ENCODE results near the gene ATRNL1.
A peak's percentile ranks its signal among the peaks of the same experiment; 100 is the strongest.
"Not testable (repeated sequence)": the region's sequence is repeated elsewhere in the genome, so short reads cannot be mapped to it uniquely, and the experiment has no call there.

The ATRNL1 gene

DNA sequence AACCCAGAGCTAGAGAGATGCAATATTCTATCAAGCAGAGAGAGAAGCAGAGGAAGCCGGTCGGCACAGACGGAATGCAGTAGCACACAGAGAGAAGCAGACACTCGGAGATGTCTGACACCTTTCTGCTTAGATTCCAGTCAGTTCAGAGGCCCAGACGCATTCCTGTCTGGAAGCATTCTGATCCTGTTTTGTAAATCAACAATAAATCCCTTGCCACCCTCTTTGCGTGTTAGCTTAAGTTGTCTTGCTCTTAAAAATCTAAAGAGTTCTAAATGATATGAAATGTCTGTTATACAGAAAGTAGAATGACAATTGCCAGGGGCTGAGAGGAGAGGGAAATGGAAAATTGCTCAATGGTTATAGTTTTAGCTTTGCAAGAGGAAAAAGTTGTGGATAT is 27.4 kb upstream of the ATRNL1 start:
- no peak overlapping the region for H3K4me3 Mint-ChIP-seq
- H3K27ac Mint-ChIP-seq, result no peak overlapping the region
- ATAC-seq, result no peak
- no peaks in the 10 kb centered on the region for H3K4me1 Mint-ChIP-seq
- H3K9me3 Mint-ChIP-seq, result no peaks in the 10 kb centered on the region
- H3K36me3 Mint-ChIP-seq, result no peaks in the 10 kb centered on the region
- DNase-seq (ENCODE audit: low spot score in 2 of 2), result no peak

DNA sequence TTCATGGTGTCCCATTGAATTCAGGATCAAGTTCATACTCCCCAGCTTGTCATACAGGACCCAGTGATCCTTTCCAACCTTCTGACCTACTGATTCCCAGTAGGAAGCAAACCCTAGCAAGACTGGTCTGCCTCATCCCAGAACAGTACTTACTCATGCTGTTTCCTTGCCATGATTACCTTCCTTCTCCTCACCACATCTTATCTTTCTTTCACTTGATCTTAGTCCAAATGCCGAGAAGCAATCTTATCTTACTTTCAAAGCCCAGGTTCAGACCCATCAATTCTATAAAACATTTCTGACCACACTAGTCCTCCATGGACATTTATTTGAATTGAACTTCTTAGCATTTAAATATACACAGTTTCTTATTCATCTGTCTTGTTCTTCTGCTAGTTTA is 26.6 kb upstream of the ATRNL1 start:
- DNase-seq (ENCODE audit: low spot score in 2 of 2), result no peak
- H3K27ac Mint-ChIP-seq, result no peak overlapping the region
- no peak overlapping the region for H3K4me3 Mint-ChIP-seq
- no peaks in the 10 kb centered on the region for H3K36me3 Mint-ChIP-seq
- no peaks in the 10 kb centered on the region for H3K4me1 Mint-ChIP-seq
- no peak for ATAC-seq
- H3K9me3 Mint-ChIP-seq, result no peaks in the 10 kb centered on the region

DNA sequence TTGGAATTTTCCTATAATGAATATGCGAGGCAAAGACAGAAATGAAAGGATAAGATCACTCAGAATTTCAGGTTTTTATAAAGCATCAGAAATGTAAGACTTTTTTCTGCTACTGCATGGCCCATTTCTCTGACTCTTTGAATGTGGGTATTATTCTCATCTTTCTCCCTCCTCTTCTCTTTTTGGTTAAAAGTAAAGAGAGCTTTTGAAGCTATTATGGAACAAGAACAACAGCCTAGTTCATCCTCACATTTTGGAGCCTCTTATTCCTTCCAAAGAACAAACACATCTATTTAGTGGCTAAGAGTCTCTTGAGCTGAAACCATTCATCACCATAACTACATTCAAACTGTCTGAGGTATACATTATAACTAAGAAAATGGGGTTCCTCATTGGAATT is 19.4 kb upstream of the ATRNL1 start:
- H3K27ac Mint-ChIP-seq, result no peak overlapping the region
- DNase-seq (ENCODE audit: low spot score in 2 of 2) (no peak), ATAC-seq (no peak)
- H3K4me3 Mint-ChIP-seq, result no peak overlapping the region
- H3K9me3 Mint-ChIP-seq, result no peaks in the 10 kb centered on the region
- H3K4me1 Mint-ChIP-seq, result no peaks in the 10 kb centered on the region
- no peaks in the 10 kb centered on the region for H3K36me3 Mint-ChIP-seq

DNA sequence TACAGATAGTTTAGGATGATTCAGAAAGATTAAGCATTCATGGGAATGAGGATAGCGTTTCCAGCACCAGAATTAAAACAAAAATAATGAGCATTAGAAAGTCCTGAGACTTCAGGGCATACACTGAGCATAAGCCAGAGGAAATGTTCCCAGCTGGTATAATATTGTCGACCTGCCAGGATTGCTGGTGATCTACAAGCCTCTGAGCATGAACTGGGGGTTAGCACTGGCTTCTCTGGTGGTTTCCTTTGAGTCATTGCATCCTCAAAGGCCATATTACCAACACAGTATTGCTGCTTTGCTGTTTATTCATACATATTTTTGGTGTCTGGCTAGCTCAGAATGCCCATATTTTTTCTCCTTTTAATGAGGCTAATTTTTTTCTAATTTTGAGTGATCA is 10.7 kb upstream of the ATRNL1 start:
- H3K36me3 Mint-ChIP-seq, result no peaks in the 10 kb centered on the region
- peaks cover 11% of the 10 kb centered on the region for H3K9me3 Mint-ChIP-seq
- ATAC-seq (no peak), DNase-seq (ENCODE audit: low spot score in 2 of 2) (no peak)
- no peak overlapping the region for H3K27ac Mint-ChIP-seq
- H3K4me3 Mint-ChIP-seq, result no peak overlapping the region
- no peaks in the 10 kb centered on the region for H3K4me1 Mint-ChIP-seq

DNA sequence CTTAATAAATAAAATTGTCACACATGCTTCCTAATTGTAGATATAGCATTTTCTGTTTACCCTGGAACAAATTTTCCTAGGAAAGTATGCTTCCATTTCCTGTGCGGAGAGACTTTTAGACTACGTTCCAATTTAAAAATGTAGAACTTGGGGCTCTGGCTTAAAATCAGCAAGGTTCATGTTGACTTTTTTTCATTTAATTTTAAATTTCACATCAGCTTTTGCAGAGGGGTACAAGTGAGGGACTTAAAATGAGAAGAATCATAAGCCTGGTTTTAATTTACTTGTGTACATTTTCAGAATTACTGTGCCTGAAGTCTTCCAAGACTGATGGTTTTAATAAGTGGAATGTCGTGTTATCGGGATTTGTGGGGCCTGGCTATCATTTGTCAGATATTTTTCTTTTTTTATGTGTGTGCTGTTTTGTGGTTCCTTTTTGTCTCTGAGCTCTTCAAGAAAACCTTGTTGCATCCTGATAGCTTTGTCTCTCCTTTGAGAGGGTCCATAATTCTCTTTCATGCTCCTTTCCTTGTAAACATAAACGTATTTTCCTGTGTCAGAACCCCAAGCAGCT is 8.8 kb upstream of the ATRNL1 start:
- Mint-ChIP-seq H3K4me3 (no peak overlapping the region), H3K36me3 (no peaks in the 10 kb centered on the region), H3K9me3 (peaks cover 10% of the 10 kb centered on the region), H3K27ac (no peak overlapping the region), H3K4me1 (no peaks in the 10 kb centered on the region)
- DNase-seq (ENCODE audit: low spot score in 2 of 2), result no peak
- ATAC-seq, result no peak

DNA sequence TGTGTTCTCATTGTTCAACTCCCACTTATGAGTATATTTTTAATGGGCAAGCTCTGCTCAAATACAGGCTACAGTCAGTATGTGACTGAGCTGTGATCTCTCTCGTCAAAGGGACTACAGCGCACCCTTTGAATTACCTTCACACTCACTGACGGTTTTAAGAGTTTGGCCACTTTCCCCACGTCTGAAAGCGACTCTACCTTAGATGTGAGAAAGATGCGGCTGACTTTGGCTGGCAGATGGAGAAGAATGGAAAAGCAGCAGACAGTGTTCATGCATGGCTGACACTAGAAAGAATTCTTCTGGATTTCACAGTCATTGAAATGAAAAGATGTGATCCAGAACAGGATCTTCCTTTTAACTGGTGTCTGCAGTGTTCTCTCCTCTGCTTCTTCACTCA is 2.0 kb upstream of the ATRNL1 start:
- no peak overlapping the region for H3K27ac Mint-ChIP-seq
- no peak overlapping the region for H3K4me3 Mint-ChIP-seq
- no peaks in the 10 kb centered on the region for H3K36me3 Mint-ChIP-seq
- no peak for DNase-seq (ENCODE audit: low spot score in 2 of 2)
- peaks cover 11% of the 10 kb centered on the region for H3K4me1 Mint-ChIP-seq
- H3K9me3 Mint-ChIP-seq, result peaks cover 4% of the 10 kb centered on the region
- no peak for ATAC-seq

DNA sequence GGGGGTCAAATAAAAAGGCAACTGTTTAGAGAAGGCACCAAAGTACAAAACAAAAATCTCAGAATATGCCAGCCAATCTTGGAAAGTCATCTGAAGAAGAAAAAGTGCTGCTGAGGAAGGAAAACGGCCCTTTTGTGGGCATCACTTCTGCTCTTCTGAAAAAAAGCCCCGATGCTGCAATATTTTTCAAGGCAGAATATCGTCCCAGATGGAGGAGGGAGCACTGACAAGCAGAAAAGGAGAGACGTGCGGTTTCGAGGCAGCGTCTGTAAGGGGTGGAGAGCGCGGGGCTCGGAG is 959 bp upstream of the ATRNL1 start:
- Mint-ChIP-seq H3K36me3 (no peaks in the 10 kb centered on the region), H3K4me3 (peak overlapping the region; percentile 70), H3K9me3 (peaks cover 4% of the 10 kb centered on the region), H3K4me1 (peaks cover 11% of the 10 kb centered on the region), H3K27ac (no peak overlapping the region)
- ATAC-seq (no peak), DNase-seq (ENCODE audit: low spot score in 2 of 2) (no peak)

DNA sequence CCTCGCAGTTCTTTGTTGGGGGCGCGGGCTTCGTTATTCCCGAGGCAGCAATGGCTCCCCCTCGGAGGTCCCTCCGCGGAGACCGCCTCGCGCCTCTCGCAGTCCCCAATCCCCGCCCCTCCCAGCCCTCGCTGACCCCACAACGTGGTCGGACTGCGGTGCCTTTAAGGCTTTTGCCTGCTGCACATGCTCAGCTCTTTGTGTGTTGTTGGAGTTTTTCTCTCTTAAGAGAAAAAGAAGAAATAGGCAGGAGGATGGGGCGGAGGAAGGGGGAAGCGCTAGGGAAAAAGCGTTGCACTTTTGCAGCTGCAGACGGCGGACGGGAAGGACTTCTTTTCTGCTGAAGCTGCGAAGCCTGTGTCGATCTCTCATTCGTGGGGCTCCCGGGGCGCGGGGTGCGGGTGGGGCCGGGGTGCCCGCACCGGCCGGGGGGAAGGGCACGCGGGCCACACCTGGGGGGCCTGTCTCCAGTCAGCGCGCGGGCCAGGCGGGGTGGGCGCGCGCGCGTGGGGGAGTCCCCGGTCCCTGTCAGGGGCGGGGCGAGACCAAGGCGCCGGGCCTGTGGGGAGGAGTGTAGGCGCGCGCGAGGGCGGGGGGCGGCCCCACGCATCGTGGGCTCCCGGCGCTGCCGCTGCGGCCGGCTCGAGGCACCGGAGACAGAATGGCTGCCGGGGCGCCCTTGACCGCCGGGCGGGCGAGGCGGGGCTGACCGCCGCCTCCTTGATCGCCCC is 445 bp upstream of the ATRNL1 start:
- Mint-ChIP-seq H3K9me3 (no peaks in the 10 kb centered on the region), H3K27ac (no peak overlapping the region), H3K4me3 (peak overlapping the region; percentile 70), H3K4me1 (peaks cover 11% of the 10 kb centered on the region), H3K36me3 (no peaks in the 10 kb centered on the region)
- ATAC-seq (peak; percentile 77), DNase-seq (ENCODE audit: low spot score in 2 of 2) (peak; percentile 23 to 58)

DNA sequence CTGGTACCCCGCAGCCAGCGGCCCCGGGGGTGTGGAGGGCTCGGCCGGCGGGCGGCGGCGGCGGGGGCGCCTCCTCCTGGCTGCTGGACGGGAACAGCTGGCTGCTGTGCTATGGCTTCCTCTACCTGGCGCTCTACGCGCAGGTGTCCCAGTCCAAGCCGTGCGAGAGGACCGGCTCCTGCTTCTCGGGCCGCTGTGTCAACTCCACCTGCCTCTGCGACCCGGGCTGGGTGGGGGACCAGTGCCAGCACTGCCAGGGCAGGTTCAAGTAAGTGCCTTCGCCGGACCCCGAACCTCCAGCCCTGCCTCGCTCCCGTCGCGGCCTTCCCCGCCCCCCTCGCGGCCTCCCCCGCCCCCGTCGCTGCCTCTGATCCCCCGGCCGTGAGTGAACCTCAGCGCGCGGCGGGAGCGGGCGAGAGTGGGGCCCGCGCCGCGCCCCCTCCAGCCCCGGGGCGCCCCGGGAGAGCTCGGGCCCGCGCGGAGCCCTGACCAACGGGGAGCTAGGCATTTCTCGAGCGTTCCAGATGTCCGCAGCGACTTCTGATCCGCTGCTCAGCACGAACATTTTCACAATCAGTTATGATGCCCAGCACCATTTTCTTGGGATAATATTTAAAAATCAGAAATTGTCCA is 727 bp downstream of the ATRNL1 start:
- Mint-ChIP-seq H3K36me3 (no peaks in the 10 kb centered on the region), H3K4me1 (peaks cover 11% of the 10 kb centered on the region), H3K4me3 (peak overlapping the region; percentile 70), H3K27ac (no peak overlapping the region), H3K9me3 (no peaks in the 10 kb centered on the region)
- ATAC-seq, result peak; percentile 56
- peak in 1 of 2 donors; percentile 55 for DNase-seq (ENCODE audit: low spot score in 2 of 2)

DNA sequence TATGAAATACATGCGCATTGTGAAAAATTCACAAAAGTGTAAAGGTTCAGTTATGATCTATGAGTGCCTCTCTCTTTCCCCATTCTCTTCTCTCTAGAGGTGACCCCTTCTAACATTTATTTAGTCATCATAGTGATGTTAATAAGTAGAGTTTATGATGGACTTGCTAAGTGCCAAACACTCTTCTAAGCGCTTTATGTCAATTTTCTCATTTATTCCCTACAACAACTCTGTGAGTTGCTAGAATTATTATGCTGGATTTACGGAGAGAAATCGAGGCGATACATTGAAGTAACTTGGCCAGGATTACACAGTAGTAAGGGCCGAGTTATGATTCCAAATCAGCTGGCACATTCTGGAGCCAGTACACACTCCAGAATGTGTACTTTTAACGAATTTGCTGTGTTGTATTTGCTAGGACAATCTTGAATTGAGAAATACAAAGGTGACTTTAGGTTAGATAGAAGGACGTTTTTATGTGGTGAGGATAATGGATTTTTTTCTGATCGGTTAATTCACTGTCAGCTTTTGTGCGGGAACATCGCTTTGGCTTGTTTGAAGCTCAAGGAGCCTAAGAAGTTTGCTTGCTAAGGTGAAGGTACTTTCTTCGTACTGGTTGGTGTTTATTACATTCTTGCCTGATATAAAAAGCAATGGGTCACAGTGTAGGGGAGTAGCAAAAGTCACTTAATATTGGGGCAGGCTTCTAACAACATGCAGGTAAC is 1.4 kb downstream of the ATRNL1 start:
- no peak for DNase-seq (ENCODE audit: low spot score in 2 of 2)
- Mint-ChIP-seq H3K36me3 (no peaks in the 10 kb centered on the region), H3K27ac (no peak overlapping the region), H3K9me3 (no peaks in the 10 kb centered on the region), H3K4me1 (peaks cover 11% of the 10 kb centered on the region), H3K4me3 (peak overlapping the region; percentile 70)
- no peak for ATAC-seq

DNA sequence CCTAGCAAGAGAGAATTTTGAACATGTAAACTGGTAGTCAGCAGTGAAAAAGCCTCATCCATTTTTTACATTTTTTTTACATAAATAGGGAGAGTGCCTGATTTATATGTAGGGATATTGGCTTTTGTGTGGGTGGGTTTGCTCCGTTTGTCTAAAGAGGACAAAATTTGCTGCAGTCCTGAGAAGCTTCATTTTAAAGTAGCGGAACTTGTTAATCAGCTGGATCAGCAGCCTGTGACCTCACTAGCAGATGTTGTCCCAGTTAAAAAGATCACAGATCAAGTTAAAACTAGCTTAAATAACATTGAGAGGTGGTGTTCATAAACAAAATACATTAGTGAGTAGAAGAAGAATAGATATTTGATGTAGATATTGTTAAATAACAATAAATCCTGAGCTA is 2.6 kb downstream of the ATRNL1 start:
- Mint-ChIP-seq H3K36me3 (no peaks in the 10 kb centered on the region), H3K9me3 (no peaks in the 10 kb centered on the region), H3K4me3 (no peak overlapping the region), H3K27ac (no peak overlapping the region), H3K4me1 (peaks cover 11% of the 10 kb centered on the region)
- ATAC-seq (no peak), DNase-seq (ENCODE audit: low spot score in 2 of 2) (no peak)

DNA sequence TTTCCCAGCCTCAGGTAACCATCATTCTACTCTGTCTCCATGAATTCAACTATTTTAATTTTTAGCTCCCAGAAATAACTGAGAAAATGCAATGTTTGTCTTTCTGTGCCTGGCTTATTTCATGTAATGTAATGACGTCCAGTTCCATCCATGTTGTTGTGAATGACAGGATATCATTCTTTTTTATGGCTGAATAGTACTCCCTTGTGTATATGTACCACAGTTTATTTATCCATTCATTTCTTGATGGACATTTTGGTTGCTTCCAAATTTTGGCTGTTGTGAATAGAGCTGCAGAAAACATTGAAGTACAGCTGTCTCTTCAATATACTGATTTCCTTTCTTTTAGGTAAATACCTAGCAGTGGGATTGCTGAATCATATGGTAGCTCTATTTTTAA is 10.5 kb downstream of the ATRNL1 start:
- Mint-ChIP-seq H3K36me3 (no peaks in the 10 kb centered on the region), H3K27ac (no peak overlapping the region), H3K9me3 (peaks cover 6% of the 10 kb centered on the region), H3K4me1 (no peaks in the 10 kb centered on the region), H3K4me3 (no peak overlapping the region)
- DNase-seq (ENCODE audit: low spot score in 2 of 2), result no peak
- no peak for ATAC-seq

DNA sequence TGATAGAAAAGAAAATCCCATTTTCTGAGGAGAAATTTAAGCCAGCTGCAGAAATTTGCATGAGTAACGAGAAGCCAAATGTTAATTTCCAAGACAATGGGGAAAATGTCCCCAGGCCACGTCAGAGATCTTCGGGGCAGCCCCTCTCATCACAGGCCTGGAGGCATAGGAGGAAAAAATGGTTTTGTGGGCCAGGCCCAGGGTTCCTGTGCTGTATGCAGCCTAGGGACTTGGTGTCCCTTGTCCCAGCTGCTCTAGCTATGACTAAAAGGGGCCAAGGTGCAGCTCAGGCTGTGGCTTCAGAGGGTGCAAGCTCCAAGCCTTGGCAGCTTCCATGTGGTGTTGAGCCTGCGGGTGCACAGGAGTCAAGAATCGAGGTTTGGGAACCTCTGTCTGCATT is 12.2 kb downstream of the ATRNL1 start:
- DNase-seq (ENCODE audit: low spot score in 2 of 2); H3K36me3 Mint-ChIP-seq; H3K4me3 Mint-ChIP-seq; H3K27ac Mint-ChIP-seq; H3K4me1 Mint-ChIP-seq; ATAC-seq; H3K9me3 Mint-ChIP-seq: not testable (repeated sequence)

DNA sequence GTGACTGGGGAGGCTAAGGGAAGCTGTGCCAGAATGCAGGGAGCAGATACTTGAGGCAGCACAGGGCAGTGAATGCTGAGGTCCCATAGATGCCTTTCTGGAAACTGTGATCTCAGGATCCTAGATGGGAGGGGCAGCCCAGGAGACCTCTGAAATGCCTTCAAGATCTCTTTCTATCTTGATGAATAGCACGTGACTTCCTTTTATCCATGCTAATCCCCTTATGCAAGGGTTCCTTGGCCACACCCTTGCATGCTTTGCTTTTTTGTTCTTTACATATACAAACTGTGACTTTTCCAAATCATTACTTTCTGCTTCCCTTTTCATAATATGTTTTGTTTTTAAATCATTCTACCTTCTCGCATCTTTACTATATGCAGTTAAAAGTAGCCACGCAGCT is 14.7 kb downstream of the ATRNL1 start:
- peaks cover 6% of the 10 kb centered on the region for H3K9me3 Mint-ChIP-seq
- no peaks in the 10 kb centered on the region for H3K4me1 Mint-ChIP-seq
- no peak overlapping the region for H3K27ac Mint-ChIP-seq
- H3K36me3 Mint-ChIP-seq, result no peaks in the 10 kb centered on the region
- DNase-seq (ENCODE audit: low spot score in 2 of 2), result no peak
- no peak overlapping the region for H3K4me3 Mint-ChIP-seq
- no peak for ATAC-seq

DNA sequence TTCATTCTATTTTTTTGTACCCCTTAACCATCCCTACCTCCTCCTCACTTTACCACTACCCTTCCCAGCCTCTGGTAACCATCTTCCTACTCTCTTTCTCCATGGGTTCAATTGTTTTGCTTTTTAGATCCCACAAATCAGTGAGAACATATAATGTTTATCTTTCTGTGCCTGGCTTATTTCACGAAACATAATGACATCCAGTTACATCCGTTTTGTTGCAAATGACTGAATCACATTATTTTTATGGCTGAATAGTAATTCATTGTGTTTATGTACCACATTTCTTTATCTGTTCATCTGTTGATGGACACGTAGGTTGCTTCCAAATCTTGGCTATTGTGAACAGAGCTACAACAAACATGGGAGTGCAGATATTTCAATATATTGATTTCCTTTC is 24.1 kb downstream of the ATRNL1 start:
- no peaks in the 10 kb centered on the region for H3K4me1 Mint-ChIP-seq
- no peak overlapping the region for H3K4me3 Mint-ChIP-seq
- no peak overlapping the region for H3K27ac Mint-ChIP-seq
- no peaks in the 10 kb centered on the region for H3K9me3 Mint-ChIP-seq
- ATAC-seq (no peak), DNase-seq (ENCODE audit: low spot score in 2 of 2) (no peak)
- no peaks in the 10 kb centered on the region for H3K36me3 Mint-ChIP-seq

DNA sequence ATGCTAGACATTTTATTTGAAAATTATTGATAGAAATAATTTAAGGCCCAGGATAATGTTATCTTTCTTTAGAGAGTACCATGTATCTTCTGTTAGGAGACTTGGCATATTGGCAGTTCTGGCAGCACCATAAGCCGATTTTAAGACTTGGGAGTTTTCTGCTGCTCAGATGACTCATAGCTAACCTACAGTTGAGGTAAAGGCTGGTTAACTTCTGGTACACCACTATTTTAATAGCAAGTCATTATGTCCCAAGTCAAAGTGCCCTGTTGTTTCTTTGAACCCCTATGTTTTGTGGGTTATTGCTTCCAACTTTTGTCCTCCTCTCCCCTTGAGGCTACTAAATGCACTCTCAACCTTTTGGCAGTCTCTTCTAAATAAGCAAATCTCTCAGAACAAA is 25.2 kb downstream of the ATRNL1 start:
- H3K4me3 Mint-ChIP-seq, result no peak overlapping the region
- H3K27ac Mint-ChIP-seq, result no peak overlapping the region
- ATAC-seq (no peak), DNase-seq (ENCODE audit: low spot score in 2 of 2) (no peak)
- H3K9me3 Mint-ChIP-seq, result no peaks in the 10 kb centered on the region
- H3K36me3 Mint-ChIP-seq, result no peaks in the 10 kb centered on the region
- H3K4me1 Mint-ChIP-seq, result no peaks in the 10 kb centered on the region
